IPS-NIHi7 (cell line): ENCODE results near the gene ACTR3C.
"Not testable (repeated sequence)": the region's sequence is repeated elsewhere in the genome, so short reads cannot be mapped to it uniquely, and the experiment has no call there.

Experiments
- DNase-seq: peaks from one replicate; pipeline ENCODE4 v3.0.0; 2012; ENCODE audit warnings: mixed read lengths; ENCODE audit errors: extremely low spot score

ACTR3C gene

GRCh38 chr7:150336746-150337145 lies 13.4 kb upstream of the ACTR3C start:
- DNase-seq = no peak

DNA sequence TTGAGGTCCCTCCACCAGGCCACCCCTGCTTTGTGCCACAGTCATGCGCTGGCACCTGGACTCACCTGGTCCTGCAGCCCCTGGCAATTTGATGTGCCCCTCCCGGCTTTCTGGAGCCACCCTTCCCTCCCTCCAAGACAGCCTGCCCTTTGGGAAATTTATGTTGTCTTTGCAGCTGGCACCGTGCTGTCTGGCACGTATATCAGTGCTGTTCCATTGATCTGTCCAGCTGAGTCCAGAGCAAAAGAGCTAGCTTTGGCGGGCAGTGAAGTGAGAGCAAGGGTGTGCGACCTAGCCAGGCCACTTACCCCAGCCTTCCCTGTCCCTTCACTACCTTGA lies 12.4 kb upstream of the ACTR3C start:
- DNase-seq = no peak

DNA sequence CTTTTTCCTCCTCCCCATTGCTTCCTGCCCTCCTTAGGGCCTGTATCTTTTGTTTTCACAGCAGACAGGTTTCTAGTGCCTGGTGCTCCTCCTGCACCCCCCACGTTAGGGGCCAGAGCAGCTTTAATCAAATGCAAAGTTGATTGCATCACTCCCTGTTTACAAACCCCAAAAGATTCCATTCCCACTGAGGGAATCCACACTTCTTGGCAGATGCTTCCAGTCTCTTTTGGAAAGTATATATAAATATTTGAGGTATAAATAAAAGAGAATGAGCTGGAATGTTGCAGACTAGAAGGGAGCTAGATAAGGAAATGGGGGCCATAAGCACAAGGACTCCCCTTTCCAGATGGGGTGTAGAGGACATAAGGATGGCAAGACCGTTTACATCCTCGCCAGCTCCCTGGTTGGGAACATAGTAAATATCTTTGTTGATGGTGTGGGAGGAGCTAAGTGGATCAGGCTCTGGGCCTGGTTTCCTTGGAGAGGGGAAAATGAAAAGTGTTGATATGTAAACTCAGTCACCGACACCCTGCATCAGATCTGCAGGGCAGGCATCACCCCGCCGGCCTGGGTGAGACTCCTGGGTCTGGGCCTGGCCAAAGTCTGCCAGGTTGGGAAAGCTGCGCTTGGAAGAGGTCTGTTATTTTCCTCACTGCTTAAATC lies 11.9 kb upstream of the ACTR3C start:
- peak; percentile 78 for DNase-seq

DNA sequence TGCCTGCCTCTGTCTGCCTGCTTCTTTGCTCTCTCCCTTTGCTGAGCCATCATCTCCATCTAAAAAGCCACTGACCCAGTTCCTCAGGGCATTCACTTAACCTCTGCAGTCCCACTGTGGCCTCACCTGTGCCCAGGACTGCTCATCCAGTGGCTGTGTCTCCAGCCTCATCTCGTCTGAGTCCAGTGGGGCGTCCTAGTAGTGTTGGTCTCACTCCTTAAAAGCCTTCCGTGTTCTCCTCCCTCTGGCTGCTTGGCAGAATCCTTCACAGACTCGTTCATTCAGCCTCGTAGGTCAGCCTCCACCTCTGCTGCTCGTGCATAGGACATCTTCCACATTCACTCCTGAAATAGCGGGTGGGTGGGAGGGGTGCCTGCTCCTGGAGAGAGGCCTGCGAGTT lies 10.8 kb upstream of the ACTR3C start:
- DNase-seq = no peak

- no peak for DNase-seq
These were observed 10.3 kb upstream of the ACTR3C start for GRCh38 chr7:150333659-150334058.

GRCh38 chr7:150332852-150333635 lies 9.7 kb upstream of the ACTR3C start:
- DNase-seq = no peak

GRCh38 chr7:150330211-150330885 lies 7.0 kb upstream of the ACTR3C start:
- DNase-seq = no peak

DNA sequence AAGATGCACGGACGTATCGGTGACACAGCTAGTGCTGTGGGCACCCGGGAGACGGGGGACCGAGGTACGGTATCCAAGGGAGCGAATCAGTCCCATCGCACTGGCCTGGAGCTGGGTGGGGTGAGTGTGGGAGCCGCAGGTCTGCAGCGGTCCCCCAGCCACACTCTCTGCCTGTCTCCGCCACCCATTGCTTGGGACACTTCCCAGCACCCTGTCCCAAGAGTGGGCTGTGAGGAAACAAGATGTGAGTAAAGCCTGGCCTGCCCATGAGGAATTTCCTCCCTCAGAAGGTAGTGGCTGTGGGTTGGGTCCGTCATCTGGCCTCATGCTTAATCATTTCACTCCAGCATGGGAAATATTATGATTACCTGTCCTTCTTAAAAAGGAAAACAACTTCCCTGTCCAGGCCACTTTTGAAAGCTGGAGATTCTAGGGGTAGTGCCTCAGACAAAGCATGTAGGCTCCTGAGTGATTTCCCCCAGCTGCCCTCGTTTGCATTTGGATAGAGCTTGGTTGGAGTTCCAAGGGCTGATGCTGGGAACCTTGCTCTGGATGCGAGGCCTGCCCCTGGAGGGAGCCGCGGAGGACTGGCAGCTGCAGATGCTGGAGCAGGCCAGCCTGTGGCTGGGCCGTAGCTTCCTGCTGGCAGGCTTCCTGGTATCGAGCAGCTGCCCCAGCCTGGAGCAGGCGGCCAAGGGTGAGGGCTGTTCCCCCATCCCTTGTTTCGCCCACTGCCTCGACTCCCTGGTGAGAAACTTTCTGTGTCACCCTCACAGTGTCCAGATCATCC lies 6.2 kb upstream of the ACTR3C start:
- peak; percentile 76 for DNase-seq

DNA sequence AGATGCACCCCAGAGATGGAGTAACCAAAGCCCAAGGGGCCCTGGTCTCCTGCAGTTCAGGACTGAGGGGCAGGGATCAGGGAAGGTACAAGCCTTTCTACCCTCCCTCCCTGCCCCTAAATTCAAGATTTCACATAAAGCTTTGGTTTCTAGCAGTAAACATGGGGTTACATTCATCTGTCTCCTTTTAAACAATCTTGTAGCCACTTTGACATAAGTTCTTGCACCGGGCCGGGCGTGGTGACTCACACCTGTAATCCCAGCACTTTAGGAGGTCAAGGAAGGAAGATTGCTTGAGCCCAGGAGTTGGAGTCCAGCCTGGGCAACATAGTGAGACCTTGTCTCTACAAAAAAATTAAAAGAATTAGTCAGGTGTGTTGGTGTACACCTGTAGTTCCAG lies 4.0 kb upstream of the ACTR3C start:
- no peak for DNase-seq

DNA sequence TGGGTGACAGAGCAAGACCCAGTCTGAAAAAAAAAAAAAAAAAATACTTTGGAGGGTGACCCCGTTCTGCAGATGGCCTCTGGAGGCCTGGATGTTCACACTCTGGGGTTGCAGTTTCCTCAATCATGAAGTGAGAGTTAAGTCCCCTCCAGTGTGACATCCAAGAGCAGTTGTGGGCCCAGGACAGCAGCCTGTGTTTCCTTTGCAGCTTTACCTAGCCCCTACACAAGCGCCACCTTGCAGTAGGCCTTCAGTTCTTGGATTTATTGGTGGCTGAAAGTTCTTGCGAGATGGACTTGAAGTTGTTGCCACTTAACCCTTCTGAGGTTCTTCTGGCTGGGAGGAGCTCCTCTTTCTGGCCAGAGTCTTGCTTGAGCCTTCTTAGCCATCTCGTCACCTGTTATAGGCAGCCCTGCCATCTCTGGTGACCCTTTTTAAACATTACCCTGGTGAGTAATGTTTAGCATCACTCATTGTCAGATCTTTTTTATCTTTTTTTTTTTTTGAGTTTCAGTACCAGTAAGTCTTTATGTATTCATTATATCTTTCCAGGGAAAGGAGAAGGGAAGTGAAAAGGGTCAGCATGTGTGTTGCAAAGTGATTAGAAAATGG lies 3.4 kb upstream of the ACTR3C start:
- no peak for DNase-seq

GRCh38 chr7:150325901-150326300 lies 2.6 kb upstream of the ACTR3C start:
- no peak for DNase-seq

DNA sequence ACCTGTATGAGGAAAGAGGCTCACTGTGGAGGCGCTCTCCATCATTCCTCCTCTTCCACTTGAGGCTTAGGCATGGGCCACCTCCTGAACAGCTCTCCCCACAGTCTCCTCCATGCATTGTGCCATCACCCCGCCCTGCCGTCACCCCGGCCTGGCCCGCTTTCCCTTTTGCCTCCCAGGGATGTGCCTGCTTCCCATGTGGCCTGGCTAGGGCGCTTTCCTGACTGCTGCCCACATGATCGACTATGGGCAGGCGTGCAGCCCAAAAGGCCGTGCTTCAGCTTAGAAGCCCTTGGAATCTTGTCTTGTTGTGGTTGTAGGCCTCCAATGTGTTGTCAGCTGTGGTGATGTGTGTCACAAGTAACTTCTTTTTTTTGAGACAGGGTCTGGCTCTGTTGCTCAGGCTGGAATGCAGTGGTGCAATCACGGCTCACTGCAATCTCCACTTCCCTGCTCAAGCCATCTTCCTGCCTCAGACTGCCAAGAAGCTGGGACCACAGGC lies 1.8 kb upstream of the ACTR3C start:
- no peak for DNase-seq

DNA sequence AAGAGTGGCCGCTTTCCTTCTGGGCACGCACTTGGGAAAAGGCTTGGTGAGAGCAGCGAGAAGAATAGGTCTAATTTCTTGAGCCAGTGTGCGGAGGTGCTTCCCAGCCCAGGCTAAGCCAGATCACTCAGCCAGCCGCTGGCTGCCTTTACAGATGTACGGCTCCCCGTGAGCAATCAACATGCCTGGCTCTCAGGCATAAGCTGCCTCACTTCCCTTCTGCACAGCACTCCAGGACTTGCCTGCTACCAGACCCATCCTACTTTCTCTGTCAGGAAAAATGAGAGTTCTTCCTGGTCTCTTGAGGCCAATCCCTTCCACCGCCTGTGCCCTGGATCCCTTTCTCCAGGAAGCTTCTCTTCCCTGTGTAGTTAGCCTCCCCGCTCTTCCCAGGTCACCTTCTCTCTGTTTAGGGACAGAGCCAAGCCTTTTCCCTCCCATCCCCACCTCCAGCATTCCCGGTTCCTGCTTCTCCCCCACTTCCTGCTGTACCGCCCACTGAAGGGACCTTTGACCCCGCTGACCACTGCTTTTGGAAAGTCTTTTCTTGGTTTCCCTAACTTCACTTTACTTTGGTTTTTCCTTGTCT lies 1.1 kb upstream of the ACTR3C start:
- DNase-seq = no peak

DNA sequence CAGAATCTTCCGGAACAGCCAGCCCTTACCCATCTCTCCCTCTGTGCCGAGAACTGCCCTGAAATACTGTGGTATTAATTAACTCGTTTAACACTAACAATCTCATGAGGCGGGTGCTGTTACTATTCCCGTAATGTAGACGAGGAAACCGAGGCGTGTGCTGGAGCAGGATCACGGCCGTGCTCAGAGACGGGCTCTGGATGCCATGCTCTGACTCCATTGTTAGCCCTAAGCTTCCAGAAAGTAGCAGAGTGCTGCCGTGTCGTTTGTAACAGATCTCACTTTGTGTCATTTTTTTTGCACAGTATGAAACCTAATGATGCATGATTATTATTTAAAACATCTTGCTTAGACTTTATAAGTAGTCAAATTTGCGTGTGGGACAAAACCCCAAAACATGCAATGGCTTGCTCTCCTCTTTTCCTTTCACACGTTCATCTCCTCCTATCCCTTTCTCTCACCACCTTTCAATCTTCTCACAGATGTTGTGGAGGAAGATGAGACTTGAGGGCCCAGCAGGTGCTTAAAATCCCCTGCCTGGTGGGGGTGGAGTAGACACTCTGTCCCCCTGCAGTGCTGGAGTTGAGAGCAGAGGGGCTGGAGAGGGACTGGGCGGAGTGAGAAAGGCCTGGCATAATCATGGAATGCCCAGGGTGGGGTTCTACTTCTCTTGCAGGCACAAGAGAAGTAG lies 482 bp upstream of the ACTR3C start:
- no peak for DNase-seq

- DNase-seq = no peak
These were observed 1.1 kb downstream of the ACTR3C start for GRCh38 chr7:150322114-150322832.

GRCh38 chr7:150321788-150322113 lies 1.6 kb downstream of the ACTR3C start:
- no peak for DNase-seq

DNA sequence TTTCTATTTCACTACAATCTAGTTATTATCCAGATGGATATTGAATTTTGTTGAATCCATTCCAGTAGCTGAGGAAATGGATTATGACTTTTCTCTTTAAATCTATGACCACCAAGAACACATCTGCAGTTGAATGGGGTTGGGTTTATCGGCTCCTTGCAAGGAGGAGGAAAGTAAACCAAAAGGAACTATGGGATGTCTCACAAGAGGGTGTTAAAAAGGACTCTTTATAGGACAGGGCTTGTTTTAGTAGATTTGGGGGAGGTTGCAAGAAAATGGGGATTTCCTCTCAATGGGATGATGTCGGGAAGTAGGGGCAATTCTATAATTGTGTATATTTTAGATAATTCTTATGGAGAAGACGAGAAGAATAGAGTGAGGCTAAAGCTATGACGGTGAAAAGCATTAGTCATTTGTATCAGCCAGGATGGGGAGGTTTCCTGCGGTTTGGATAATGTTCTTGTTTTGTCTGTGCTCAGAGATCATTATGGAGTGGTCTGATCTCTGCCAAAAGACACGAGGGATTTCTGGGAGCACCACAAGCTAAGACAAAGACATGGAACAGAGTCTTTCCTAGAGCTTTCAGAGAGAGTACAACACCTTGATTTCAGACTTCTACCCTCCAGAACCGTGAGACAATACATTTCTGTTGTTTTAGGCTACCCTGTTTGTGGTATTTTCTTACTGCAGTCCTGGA lies 5.4 kb downstream of the ACTR3C start:
- DNase-seq = no peak

DNA sequence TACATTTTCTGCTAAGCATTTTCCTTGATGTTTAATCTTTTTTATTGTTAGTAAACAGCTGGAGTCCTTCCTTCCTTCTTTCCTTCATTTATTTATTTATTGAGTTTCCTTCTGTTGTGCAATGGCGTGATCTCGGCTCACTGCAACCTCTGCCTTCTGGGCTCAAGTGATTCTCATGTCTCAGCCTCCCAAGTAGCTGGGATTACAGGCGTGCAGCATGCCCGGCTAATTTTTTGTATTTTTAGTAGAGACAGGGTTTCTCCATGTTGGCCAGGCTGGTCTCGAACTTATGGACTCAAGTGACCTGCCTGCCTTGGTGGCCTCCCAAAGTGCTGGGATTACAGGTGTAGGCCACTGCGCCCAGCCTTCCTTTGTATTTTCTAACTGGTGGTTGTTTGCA lies 6.4 kb downstream of the ACTR3C start:
- not testable (repeated sequence) for DNase-seq

DNA sequence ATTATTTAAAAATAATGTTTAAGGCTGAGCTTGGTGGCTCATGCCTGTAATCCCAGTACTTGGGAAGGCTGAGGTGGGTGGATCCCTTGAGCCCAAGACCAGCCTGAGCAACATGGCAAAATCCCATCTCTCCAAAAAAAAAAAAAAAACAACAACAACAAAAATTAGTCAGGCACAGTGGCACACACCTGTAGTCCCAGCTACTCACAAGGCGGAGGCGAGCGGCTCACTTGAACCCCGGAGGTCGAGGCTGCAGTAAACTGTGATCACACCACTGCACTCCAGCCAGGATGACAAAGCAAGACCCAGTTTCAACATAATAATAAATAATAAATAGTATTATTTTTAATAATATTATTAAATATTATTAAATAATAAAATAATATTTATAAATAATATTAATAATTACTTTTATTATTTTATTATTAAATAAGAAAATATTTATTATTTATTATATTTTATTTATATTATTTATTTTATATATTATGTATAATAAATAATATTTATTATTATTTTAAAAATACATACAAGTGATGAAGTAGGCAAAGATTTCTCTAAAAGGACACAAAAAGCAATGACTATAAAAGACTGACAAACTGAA lies 8.6 kb downstream of the ACTR3C start:
- no peak for DNase-seq
